Activated T-cell treated with anti-CD3 and anti-CD28 coated beads, Interleukin-2, amount 50 U/mL, for 48 hours (primary cell): ENCODE data around the gene FKBP2.

Source experiments
- DNase-seq, 2 experiments: peaks; one replicate each; pipeline ENCODE4 v3.0.0-alpha.2; 2020

The FKBP2 gene

DNA sequence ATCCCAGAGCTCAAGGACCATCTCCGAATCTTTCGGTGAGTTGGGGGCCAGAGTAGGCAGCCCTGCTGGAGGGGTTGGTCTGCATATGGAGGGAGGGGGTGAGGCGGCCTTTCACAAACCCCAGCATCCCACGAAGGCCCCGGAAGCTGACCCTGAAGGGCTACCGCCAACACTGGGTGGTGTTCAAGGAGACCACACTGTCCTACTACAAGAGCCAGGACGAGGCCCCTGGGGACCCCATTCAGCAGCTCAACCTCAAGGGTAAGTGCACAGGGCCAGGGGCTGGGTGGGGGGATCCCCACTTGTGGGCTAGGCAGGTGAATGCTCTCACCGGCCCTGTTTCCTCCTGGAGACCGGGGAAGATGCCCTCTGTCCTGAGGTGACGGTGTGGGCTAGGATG is 21.1 kb upstream of the FKBP2 start:
- no peak for DNase-seq

DNA sequence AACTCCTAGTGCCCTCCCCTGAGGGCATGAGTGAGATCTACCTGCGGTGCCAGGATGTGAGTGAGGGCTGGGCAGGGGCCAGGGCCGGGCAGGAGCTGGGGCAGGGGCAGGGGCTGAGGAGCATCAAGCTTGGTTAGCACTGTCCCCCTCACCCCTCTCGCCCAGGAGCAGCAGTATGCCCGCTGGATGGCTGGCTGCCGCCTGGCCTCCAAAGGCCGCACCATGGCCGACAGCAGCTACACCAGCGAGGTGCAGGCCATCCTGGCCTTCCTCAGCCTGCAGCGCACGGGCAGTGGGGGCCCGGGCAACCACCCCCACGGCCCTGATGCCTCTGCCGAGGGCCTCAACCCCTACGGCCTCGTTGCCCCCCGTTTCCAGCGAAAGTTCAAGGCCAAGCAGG is 20.6 kb upstream of the FKBP2 start:
- DNase-seq, result no peak

DNA sequence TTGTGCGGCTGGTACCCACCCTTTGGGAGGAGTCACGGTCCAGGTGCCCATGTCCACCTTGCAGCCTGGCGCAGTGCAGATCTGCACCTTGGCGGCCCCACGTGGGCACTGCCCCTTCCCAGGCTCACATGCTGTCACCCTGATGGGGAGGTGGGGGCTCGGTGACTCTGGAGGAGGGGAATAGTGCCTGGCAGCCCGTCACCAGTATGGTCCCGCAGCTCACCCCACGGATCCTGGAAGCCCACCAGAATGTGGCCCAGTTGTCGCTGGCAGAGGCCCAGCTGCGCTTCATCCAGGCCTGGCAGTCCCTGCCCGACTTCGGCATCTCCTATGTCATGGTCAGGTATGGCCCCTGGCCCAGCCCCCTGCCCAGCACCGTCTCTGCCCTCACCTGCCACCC is 20.1 kb upstream of the FKBP2 start:
- DNase-seq, result no peak

DNA sequence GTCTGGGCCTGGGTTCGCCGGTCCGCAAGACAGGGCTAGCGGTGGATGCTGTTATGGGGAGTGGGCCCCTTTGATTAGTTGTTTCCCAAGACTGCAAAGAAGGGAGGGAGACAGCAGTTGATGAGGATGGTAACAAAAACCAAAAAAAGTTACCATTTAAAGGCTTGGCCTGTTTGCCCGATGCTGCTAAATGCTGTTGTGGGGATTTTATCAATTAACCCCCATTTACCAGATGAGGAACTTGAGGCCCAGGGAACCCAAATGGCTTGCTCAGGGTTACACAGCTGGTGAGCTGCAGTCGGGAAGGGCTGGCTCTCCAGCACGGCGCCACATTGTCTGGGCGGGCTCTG is 18.3 kb upstream of the FKBP2 start:
- no peak for DNase-seq

DNA sequence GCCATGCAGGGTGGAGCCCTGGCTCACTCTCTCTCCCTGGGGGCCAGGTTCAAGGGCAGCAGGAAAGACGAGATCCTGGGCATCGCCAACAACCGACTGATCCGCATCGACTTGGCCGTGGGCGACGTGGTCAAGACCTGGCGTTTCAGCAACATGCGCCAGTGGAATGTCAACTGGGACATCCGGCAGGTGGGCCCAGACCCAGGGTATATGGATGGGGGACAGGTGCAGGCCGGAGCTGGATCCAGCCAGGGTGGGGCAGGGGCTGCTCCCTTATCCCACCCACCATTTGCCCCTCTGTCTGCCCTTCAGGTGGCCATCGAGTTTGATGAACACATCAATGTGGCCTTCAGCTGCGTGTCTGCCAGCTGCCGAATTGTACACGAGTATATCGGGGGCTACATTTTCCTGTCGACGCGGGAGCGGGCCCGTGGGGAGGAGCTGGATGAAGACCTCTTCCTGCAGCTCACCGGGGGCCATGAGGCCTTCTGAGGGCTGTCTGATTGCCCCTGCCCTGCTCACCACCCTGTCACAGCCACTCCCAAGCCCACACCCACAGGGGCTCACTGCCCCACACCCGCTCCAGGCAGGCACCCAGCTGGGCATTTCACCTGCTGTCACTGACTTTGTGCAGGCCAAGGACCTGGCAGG is 17.8 kb upstream of the FKBP2 start:
- no peak for DNase-seq

DNA sequence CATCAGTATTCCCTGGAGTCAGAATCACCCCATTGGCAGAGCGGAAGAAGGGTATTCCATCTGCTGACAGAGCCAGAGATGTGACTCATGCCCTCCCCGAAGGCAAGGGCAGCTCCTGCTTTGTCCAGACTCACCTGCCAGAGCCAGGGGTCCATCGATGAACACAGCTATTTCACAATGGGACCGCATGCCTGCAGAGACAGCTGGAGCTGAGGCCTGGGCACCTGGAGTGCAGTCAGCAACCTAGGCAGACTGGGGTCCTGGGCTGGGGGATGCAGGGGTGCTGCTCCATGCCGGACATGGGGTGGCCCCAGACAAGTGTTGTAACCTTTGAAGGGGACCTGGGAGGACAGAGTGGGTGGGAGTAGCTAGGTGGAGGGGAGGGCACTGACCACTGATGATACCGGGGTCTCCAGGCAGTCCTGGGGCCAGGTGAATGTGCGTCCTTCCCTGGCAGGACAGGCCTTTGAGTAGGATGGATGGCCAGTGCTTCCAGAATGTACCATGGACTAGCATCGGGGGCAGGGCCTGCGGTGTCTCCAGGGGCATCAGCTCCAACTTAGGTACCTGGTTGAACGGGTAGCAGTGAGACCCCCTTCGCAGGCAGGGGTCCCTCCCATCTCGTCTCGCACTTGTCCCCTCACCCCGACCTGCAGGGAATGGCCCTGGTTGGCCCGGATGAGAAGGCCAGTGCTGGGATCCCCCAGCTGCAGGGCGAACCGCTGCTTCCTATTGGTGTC is 16.6 kb upstream of the FKBP2 start:
- no peak for DNase-seq

DNA sequence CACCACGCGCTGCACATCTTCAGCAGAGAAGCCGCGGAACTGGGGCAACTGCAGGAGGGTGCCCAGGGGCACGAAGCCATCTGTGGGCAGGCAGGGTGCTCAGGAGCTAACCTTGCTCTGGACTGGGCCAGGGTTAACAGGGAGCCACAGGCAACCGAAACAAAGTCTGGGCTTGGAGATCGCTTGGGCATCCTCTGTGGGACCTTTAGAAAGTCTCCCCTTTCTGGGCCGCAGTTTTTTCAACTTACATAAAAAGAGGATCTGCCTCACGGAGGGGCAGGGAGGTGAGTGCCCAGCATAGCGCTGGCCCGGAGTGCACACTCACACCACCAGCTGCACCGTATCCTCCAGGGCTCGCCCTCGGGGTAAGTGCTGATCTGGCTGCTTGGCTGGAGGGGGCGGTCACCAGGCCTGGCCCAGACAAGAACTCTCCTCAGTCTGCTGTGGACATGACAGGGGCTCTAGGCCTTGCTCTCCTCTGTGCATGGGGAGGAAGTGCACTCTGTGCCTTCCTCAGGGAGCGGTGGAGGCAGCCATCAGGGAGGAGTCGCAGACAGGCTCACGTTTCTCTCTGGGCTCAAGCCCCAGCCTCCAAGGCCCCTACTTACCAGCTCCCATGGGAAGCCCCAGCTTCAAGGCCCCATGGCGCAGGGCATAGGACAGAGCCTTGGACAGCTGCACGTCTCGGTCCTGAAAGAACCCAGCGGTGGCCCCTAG is 15.8 kb upstream of the FKBP2 start:
- DNase-seq, result peak in 1 of 2 experiments; percentile 45

DNA sequence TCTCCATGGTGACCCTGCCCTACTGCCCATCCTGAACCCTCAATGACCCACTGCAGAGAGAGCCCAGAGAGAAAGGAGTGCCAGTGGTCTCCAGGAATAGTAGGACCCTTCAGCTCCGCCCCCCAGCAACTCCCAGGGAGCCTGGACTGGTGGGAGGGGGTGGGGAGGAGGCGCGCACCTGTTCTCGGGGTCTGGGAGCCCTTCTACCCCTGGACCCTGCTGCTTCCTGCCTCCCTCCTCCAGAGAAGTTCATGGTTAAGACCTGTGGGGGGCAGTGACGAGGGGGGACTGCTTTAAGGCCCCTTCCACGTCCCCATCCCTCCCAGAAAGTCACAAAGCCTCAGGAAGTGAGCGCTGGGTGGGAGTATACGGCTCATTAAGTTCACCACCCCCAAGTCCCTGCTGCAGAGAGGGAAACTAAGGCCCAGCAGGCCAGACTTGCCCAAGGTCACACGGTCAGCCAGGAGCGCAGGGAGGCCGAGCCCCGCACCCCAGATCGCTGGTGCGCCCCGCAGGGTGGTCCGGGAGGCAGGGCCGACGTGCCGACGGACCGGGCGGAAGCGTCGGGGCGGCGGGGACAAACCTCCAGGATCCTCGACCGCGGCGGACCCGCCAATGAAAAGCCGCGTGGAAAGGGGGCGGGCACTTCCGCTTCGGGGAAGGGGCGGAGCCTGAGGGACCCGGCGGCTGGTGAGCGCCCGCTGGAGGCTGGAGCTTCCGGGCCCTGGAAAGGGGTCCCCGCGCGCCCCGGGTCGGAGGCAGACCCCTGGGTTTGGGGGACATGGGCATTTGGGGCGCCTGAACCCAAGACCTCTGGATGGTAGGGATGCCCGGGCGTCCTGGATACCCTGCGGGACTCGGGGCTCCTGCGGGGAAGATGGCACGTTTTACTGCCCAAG is 15.0 kb upstream of the FKBP2 start, which contains the start of the genes NUDT22 and TRPT1:
Gene NUDT22 (plus strand): TSS at position 667 of the 899 bp plus-strand sequence. CDS start 379 bp downstream, outside the sequence.
Gene TRPT1 (minus strand): TSS at position 579 of the 899 bp plus-strand sequence. CDS start 326 bp downstream, at position 253.
- DNase-seq, result peak; percentile 98

DNA sequence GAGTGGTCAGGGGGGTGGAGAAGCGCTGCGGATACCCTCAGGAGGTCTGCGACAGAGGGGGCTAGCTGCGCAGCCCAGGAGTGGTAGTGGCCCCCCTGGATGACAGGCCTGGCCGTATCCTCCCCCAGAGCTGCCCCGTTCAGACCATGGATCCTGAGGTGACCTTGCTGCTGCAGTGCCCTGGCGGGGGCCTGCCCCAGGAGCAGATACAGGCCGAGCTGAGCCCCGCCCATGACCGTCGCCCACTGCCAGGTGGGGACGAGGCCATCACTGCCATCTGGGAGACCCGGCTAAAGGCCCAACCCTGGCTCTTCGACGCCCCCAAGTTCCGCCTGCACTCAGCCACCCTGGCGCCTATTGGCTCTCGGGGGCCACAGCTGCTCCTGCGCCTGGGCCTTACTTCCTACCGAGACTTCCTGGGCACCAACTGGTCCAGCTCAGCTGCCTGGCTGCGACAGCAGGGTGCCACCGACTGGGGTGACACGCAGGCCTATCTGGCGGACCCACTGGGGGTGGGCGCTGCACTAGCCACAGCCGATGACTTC is 14.3 kb upstream of the FKBP2 start:
- peak; percentile 76 to 80 for DNase-seq

DNA sequence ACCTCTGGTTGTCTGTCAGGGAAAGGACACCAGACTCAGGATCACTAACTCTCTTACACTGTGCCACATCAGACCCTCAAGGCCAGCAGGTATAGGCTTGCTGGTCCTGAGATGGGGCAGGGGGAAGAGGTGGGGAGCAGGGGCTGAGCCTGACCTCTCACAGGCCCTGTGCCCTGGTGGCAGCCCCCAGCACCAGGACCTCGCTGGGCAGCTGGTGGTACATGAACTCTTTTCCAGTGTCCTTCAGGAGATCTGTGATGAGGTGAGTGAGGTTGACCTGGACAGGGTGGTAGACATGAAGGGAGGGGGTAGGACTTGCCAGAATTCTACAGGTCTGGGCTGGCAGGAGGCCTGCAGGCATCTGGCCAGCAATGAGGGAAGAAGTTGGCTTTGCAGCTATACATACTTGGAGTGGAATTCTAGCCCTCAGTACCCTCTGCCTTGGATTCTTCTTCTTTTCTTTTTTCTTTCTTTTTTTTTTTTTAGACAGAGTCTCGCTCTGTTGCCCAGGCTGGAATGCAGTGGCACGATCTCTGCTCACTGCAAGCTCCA is 13.4 kb upstream of the FKBP2 start:
- DNase-seq, result no peak

DNA sequence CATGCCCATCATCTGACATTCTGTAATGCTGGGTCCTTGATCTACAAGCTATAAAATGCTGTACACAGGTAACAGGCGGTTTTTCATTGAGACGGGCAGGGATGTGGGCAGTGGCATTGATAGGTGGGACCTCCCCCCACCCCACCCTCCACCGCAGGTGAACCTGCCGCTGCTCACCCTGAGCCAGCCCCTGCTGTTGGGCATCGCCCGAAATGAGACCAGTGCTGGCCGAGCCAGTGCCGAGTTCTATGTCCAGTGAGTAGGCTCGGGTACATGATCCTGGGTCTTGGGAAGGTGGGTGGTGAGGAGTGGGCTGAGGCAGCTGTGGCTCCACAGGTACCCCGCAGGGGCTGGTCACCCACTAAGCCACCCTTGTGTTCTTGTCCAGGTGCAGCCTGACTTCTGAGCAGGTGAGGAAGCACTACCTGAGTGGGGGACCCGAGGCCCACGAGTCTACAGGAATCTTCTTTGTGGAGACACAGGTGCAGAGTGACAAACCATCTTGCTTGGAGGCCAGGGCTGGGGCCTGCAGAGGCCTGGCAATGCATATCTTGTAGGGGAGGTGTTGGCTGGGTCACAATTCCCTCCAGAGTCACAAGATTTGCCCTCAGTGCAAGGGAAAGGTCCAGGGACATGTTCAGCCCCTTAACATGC is 11.7 kb upstream of the FKBP2 start:
- DNase-seq, result no peak

DNA sequence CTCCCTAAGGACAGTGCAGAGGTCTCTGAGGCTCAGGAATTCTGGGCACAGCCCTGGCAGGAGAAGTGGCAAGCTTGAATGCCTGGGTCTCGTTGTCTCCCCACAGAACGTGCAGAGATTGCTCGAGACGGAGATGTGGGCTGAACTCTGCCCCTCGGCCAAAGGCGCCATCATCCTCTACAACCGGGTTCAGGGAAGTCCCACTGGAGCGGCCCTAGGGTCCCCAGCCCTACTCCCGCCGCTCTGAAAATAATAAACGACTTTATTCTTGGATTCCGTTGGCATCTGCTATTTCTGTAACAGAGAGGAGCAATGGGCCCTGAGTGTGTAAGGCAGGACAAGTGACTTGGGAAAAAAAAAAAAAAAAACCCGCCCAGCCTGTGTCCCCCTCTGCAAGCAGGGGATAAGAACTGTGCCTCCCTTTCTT is 11.1 kb upstream of the FKBP2 start:
- no peak for DNase-seq

DNA sequence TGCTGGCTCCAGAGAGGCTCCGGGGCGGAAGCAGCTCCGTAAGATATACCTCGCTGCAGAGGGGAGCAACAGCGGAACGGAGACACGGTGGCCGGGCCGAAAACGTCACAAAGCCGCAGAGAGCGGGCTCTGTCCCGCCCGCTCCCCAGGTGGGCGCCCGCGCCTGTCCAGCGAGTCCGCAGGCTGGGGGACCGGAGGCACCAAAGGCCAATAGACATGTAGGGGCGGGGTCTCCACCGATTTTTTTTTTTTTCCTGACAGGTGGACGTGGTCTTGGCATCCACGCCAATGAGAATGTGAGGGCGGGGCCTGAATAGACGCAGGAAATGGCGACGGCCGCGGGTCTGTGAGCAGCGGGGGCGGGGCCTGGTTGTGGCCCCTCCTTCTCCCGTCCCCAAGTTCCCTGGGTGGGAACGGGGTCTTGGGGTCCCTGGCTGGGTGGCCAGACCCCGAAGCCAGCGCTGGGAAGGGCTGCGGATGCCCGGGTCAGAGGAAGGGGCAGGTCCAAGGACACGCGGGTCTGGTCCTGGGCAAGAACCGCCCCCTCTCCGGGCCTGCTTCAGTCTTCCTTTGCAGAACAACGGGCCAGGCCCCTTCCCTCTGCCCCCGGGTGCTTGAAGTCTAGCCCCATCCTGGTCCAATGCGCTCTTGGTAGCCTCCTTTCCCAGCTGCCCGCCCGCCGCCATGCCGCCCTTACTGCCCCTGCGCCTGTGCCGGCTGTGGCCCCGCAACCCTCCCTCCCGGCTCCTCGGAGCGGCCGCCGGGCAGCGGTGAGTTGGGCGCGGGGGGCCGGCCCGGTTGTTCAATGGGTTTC is 10.5 kb upstream of the FKBP2 start, which contains the start of gene DNAJC4:
Gene DNAJC4 (plus strand): TSS at position 378 of the 814 bp plus-strand sequence. CDS start 307 bp downstream, at position 685.
- peak; percentile 90 to 93 for DNase-seq

DNA sequence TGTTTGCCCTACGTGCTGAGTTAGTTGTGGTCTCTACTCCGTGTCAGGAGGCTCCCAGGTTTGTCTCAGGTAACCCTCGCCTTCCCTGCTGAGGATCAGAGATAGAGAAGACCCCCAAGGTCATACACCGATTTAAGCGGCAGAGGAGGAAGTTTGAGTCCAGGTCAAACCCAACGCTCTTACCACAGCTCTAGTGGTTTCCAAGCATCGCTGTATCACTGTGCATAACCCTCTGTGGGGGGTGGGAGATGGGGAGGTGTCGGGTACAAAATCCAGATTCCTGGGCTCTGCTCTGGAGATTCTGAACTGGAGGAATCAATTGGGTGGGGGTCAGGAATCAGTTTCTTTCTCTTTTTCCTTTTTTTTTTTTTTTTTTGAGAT is 9.9 kb upstream of the FKBP2 start:
- no peak for DNase-seq

DNA sequence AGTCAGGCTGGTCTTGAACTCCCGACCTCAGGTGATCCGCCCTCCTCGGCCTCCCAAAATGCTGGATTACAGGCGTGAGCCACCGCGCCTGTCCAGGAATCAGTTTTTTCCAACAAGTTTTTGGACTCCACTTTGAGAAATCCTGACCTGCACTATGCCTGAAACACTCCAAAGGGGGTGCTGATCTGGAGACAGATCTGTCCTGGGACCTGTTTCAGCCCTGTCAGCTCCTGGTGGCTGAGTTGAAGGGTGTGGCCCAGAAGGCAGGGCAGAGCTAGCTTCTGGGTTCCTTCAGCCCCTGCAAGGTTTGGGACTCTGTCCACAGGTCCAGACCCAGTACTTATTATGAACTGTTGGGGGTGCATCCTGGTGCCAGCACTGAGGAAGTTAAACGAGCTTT is 9.3 kb upstream of the FKBP2 start:
- no peak for DNase-seq

DNA sequence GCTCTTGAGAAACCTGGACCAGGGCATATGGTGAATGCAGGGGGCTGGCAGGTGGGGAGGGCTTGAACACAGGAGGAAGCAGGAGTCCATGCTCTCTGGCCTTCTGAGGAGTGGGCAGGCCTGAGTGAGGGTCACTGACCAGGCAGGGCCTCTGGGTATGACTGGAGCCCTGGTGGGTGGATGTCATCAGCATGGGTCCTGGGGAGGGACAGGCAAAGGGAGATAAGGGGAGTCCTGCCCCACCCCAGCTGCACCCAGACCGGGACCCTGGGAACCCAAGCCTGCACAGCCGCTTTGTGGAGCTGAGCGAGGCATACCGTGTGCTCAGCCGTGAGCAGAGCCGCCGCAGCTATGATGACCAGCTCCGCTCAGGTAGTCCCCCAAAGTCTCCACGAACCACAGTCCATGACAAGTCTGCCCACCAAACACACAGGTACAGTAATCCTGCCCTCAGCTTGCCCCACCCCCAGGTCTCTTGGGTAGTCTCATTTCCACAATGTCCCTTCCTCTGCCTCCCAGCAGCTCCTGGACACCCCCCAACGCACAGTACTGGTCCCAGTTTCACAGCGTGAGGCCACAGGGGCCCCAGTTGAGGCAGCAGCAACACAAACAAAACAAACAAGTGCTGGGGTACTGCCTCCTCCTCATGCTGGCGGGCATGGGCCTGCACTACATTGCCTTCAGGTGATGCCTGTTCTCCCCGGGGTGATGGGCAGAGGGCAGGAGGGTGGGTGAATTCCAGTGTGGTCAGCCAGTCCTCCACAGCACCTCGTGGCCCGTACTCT is 8.5 kb upstream of the FKBP2 start:
- DNase-seq, result no peak

DNA sequence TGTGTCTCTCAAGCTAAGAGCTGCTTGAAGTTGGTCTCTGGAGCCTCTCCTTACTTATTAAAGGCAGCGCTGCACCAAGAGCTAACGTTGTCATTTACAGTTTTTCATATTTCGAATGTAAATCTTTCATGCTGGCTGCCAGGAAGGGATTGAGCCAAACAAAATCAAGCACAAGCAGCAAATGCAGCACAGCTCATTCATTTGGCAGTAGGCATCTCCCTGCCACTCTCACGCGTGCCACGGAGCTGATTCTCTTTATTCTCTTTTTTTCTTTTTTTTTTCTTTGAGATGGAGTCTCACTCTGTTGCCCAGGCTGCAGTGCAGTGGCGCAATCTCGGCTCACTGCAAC is 8.0 kb upstream of the FKBP2 start:
- no peak for DNase-seq

DNA sequence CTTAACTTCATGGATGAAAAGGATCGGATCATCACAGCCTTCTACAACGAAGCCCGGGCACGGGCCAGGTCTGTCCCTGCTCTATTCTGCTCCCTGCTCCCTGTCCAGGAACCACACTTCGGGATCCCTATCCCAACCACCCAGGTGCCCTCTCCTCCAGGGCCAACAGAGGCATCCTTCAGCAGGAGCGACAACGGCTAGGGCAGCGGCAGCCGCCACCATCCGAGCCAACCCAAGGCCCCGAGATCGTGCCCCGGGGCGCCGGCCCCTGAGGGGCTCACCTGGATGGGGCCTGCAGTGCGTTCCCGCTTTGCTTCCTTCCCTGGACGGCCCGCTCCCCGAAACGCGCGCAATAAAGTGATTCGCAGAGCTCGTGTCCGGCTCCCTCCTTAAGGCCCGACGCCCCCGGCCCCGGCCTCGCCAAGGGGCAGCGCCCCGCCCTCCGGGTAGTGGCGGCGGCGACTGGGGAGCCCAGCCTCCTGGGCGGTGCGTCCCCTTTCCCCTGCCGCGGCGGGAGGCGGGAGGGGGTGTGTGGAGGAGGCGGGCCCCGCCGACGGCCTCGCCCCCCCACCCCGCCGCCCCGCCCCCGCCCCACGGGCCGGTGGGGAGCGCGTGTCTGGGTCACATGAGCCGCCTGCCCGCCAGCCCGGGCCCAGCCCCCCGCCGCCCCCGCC is 6.8 kb upstream of the FKBP2 start, which contains the start of gene VEGFB:
Gene VEGFB (plus strand): TSS at position 672 of the 674 bp plus-strand sequence. CDS start 250 bp downstream, outside the sequence.
- DNase-seq, result peak; percentile 74 to 80
